Natural killer cell treated with Interleukin-12 subunit alpha and Interleukin-12 subunit beta and Interleukin-15 and Interleukin-18, amount 100 ng/mL, for 72 hours (primary cell): ENCODE measurements around the gene CASTOR2. TPM values are rescaled to one million over a fixed set of nuclear protein-coding genes. Genes with fewer than 3 reads are reported as not detected.
A peak's percentile ranks its signal among the peaks of the same experiment; 100 is the strongest.
"Not testable (repeated sequence)": the region's sequence is repeated elsewhere in the genome, so short reads cannot be mapped to it uniquely, and the experiment has no call there.

Experiments
- ATAC-seq, 2 donors: fragments of 150-1000 bp; cut with Tn5 transposase in 1 of 2; sonication (Bioruptor Pico), chemical (Tn5 transposase) in 1 of 2; 2 replicates each; pipeline ENCODE4 v1.10.0; 2021
- DNase-seq: peaks from one replicate; pipeline ENCODE4 v3.0.0; 2022; ENCODE audit warnings: low spot score
- H3K27ac Mint-ChIP-seq, 2 donors: 1 replicate in 1 of 2; 2 replicates in 1 of 2; pipeline ENCODE4 v1.8.0; 2022; ENCODE audit warnings: mixed read lengths in 2 of 2, mild to moderate bottlenecking in 1 of 2, moderate library complexity in 1 of 2
- H3K27me3 Mint-ChIP-seq, 2 donors: 1 replicate in 1 of 2; 2 replicates in 1 of 2; pipeline ENCODE4 v1.8.0; 2022; ENCODE audit warnings: mixed read lengths in 2 of 2
- H3K36me3 Mint-ChIP-seq: one replicate; pipeline ENCODE4 v1.8.0; 2022; ENCODE audit warnings: mixed read lengths
- H3K4me1 Mint-ChIP-seq, 2 donors: 1 replicate in 1 of 2; 2 replicates in 1 of 2; pipeline ENCODE4 v1.8.0; 2022; ENCODE audit warnings: low read depth in 2 of 2, mixed read lengths in 2 of 2, mild to moderate bottlenecking in 1 of 2
- H3K4me3 Mint-ChIP-seq: one replicate; pipeline ENCODE4 v1.8.0; 2022; ENCODE audit warnings: mixed read lengths
- H3K9me3 Mint-ChIP-seq: 2 replicates; pipeline ENCODE4 v1.8.0; 2022; ENCODE audit warnings: mixed read lengths
- total RNA-seq, 2 donors: library from RNA; stranded (reverse); gene quantifications; one replicate each; pipeline ENCODE4 v1.2.3, GENCODE V29; 2022

CASTOR2 gene
- total RNA-seq, 2 donors from 2014 or later = 4.5 to 8.4 TPM

- Mint-ChIP-seq H3K27ac (no peak overlapping the region), H3K36me3 (no peaks in the 10 kb centered on the region), H3K4me1 (no peaks in the 10 kb centered on the region), H3K9me3 (no peaks in the 10 kb centered on the region), H3K27me3 (no peaks in the 10 kb centered on the region), H3K4me3 (no peak overlapping the region)
- DNase-seq (no peak), ATAC-seq (no peak)
Measured at GRCh38 chr7:75050501-75050900, 86.0 kb downstream of the CASTOR2 start.

GRCh38 chr7:75054744-75055143 is 90.2 kb downstream of the CASTOR2 start:
- Mint-ChIP-seq H3K27me3 (no peaks in the 10 kb centered on the region), H3K9me3 (no peaks in the 10 kb centered on the region), H3K4me1 (peaks cover 0 to 4% of the 10 kb centered on the region in 2 donors), H3K4me3 (no peak overlapping the region), H3K27ac (no peak overlapping the region), H3K36me3 (no peaks in the 10 kb centered on the region)
- DNase-seq (no peak), ATAC-seq (no peak)

GRCh38 chr7:75055155-75055554 is 90.7 kb downstream of the CASTOR2 start:
- Mint-ChIP-seq H3K4me3 (no peak overlapping the region), H3K9me3 (no peaks in the 10 kb centered on the region), H3K27ac (no peak overlapping the region), H3K27me3 (no peaks in the 10 kb centered on the region), H3K4me1 (peaks cover 0 to 4% of the 10 kb centered on the region in 2 donors), H3K36me3 (no peaks in the 10 kb centered on the region)
- no peak for ATAC-seq
- no peak for DNase-seq

- no peak overlapping the region for H3K27ac Mint-ChIP-seq
- H3K4me1 Mint-ChIP-seq = peaks cover 0 to 4% of the 10 kb centered on the region in 2 donors
- DNase-seq = no peak
- no peaks in the 10 kb centered on the region for H3K9me3 Mint-ChIP-seq
- no peak for ATAC-seq
- H3K36me3 Mint-ChIP-seq = no peaks in the 10 kb centered on the region
- no peaks in the 10 kb centered on the region for H3K27me3 Mint-ChIP-seq
- no peak overlapping the region for H3K4me3 Mint-ChIP-seq
Measured at GRCh38 chr7:75055830-75056772, 91.6 kb downstream of the CASTOR2 start.

GRCh38 chr7:75058406-75058805 is 93.9 kb downstream of the CASTOR2 start:
- H3K27me3 Mint-ChIP-seq = no peaks in the 10 kb centered on the region
- DNase-seq (no peak), ATAC-seq (no peak)
- no peaks in the 10 kb centered on the region for H3K9me3 Mint-ChIP-seq
- no peak overlapping the region for H3K4me3 Mint-ChIP-seq
- H3K4me1 Mint-ChIP-seq = peaks cover 5 to 10% of the 10 kb centered on the region in 2 donors
- peaks cover 12% of the 10 kb centered on the region for H3K36me3 Mint-ChIP-seq
- no peak overlapping the region for H3K27ac Mint-ChIP-seq

- Mint-ChIP-seq H3K27ac (no peak overlapping the region), H3K9me3 (no peaks in the 10 kb centered on the region), H3K4me3 (no peak overlapping the region), H3K27me3 (no peaks in the 10 kb centered on the region), H3K36me3 (peaks cover 14% of the 10 kb centered on the region), H3K4me1 (peaks cover 5% of the 10 kb centered on the region in 2 donors)
- DNase-seq = no peak
- no peak for ATAC-seq
Measured at GRCh38 chr7:75064291-75064690, 99.8 kb downstream of the CASTOR2 start.

GRCh38 chr7:75064801-75065200 is 100.3 kb downstream of the CASTOR2 start:
- Mint-ChIP-seq H3K27ac (no peak overlapping the region), H3K36me3 (peaks cover 14% of the 10 kb centered on the region), H3K27me3 (no peaks in the 10 kb centered on the region), H3K4me3 (no peak overlapping the region), H3K4me1 (peaks cover 5% of the 10 kb centered on the region in 2 donors), H3K9me3 (no peaks in the 10 kb centered on the region)
- DNase-seq = no peak
- ATAC-seq = no peak

GRCh38 chr7:75066521-75066920 is 102.0 kb downstream of the CASTOR2 start:
- H3K9me3 Mint-ChIP-seq = no peaks in the 10 kb centered on the region
- no peak overlapping the region for H3K27ac Mint-ChIP-seq
- H3K4me1 Mint-ChIP-seq = peaks cover 3% of the 10 kb centered on the region in 2 donors
- DNase-seq (no peak), ATAC-seq (no peak)
- no peak overlapping the region for H3K4me3 Mint-ChIP-seq
- no peaks in the 10 kb centered on the region for H3K27me3 Mint-ChIP-seq
- peaks cover 11% of the 10 kb centered on the region for H3K36me3 Mint-ChIP-seq

- no peak for ATAC-seq
- DNase-seq = no peak
- peaks cover 0 to 9% of the 10 kb centered on the region in 2 donors for H3K4me1 Mint-ChIP-seq
- no peaks in the 10 kb centered on the region for H3K36me3 Mint-ChIP-seq
- H3K9me3 Mint-ChIP-seq = no peaks in the 10 kb centered on the region
- no peaks in the 10 kb centered on the region for H3K27me3 Mint-ChIP-seq
- H3K4me3 Mint-ChIP-seq = peak overlapping the region; percentile 96
- peak overlapping the region; percentile 85 to 97 for H3K27ac Mint-ChIP-seq
Measured at GRCh38 chr7:75072981-75073283, 108.4 kb downstream of the CASTOR2 start.

- H3K4me3 Mint-ChIP-seq = peak overlapping the region; percentile 96
- ATAC-seq, H3K27me3 Mint-ChIP-seq, H3K36me3 Mint-ChIP-seq, H3K9me3 Mint-ChIP-seq, H3K4me1 Mint-ChIP-seq, DNase-seq: not testable (repeated sequence)
- H3K27ac Mint-ChIP-seq = peak overlapping the region; percentile 85 to 97
Measured at GRCh38 chr7:75074262-75074641, 109.7 kb downstream of the CASTOR2 start.

Other genes starting within 250 kb of the CASTOR2 start
- gene NCF1, start 190.7 kb upstream of the CASTOR2 start, total RNA-seq = 10 to 100 TPM; 23.8 to 48.8 TPM
- gene GTF2IRD2, start 113.1 kb upstream of the CASTOR2 start, total RNA-seq = 10 to 100 TPM; 13.0 to 14.8 TPM
- gene RCC1L, start 109.1 kb downstream of the CASTOR2 start, total RNA-seq = 10 to 100 TPM; 52.5 to 77.7 TPM
- 10 to 100 TPM; 20.5 to 21.4 TPM for gene GTF2IRD2B, start 127.9 kb downstream of the CASTOR2 start, total RNA-seq